OCI-LY3 (cell line): Measurements from ENCODE around the gene HKDC1.

Experiments used
- CTCF ChIP-seq: fragments of 200-600, 300-600 bp; sonication (generic); IDR thresholded peaks from 2 replicates; pipeline ENCODE4 v1.5.1; 2014; ENCODE audit warnings: antibody characterized with exemption, low read length, low read depth
- EZH2phosphoT487 ChIP-seq: fragments of 200-600 bp; shearing (Covaris generic); IDR thresholded peaks from 2 replicates; pipeline ENCODE4 v1.6.1; 2018; ENCODE audit warnings: antibody characterized with exemption, mixed run types, low read depth

GRCh38 chr10:69176823-69177222 is 43.3 kb upstream of the HKDC1 start:
- TF ChIP-seq CTCF (no peak), EZH2phosphoT487 (no peak)
